Measurements from ENCODE around the gene MTFR1L. TPM values are rescaled to one million over a fixed set of nuclear protein-coding genes. Genes with fewer than 3 reads are reported as not detected.

MTFR1L gene
- polyA plus RNA-seq, 1 of the 3 experiments (the other 2 are of a cell fraction), result 53.6 TPM

GRCh38 chr1:25790472-25790871 is 29.3 kb upstream of the MTFR1L start:
- Histone ChIP-seq H2AFZ (ENCODE audit: low read depth) (no peak overlapping the region), H3K9ac (no peak overlapping the region), H3K4me3 (ENCODE audit: low read depth in 2 of 2, low read length in 1 of 2) (no peak overlapping the region), H3F3A (replicated peaks; ENCODE audit: insufficient read depth) (no peaks in the 10 kb centered on the region), H3K27me3 (ENCODE audit: insufficient read depth) (peaks cover 5% of the 10 kb centered on the region; the same call in 1 of the 2 replicates), H3K4me2 (no peak overlapping the region), H3K36me3 (replicated peaks in 1 of 2; ENCODE audit: control insufficient read depth in 1 of 2, insufficient read depth in 2 of 2, low read length in 1 of 2) (no peaks in the 10 kb centered on the region), H3K9me3 (no peaks in the 10 kb centered on the region), H3K79me2 (ENCODE audit: insufficient read depth) (no peaks in the 10 kb centered on the region), H3K9me2 (no peaks in the 10 kb centered on the region), H3K4me1 (ENCODE audit: control insufficient read depth in 1 of 2, insufficient read depth in 2 of 2, low read depth in 1 of 2, low read length in 1 of 2) (peaks cover 0 to 23% of the 10 kb centered on the region in 2 experiments; a peak in 1 of 4 replicates), H3K27ac (ENCODE audit: low read depth in 2 of 2, low read length in 1 of 2) (no peak overlapping the region), H4K20me1 (ENCODE audit: insufficient read depth) (no peaks in the 10 kb centered on the region)
- POLR2A ChIA-PET, result no interaction called here
- CTCF ChIA-PET, result interaction anchor here (1.7 kb wide), 1 partner anchor 182 kb away, joined by 4 read pairs; no protein-coding TSS in a partner anchor
- 53% methylated on average over 6 of the region's 6 CpGs for WGBS (ENCODE audit: low lambda C conversion rate)
- TF ChIP-seq CHD2 (IDR thresholded peaks at IDR 0.05; ENCODE audit: low read length, partially characterized antibody) (no peak), NFIC (IDR thresholded peaks at IDR 0.05; ENCODE audit: borderline replicate concordance) (no peak)
- no peak for DNase-seq

- Histone ChIP-seq H3K9me2 (no peaks in the 10 kb centered on the region), H3K27ac (ENCODE audit: low read depth in 2 of 2, low read length in 1 of 2) (no peak overlapping the region), H3K4me2 (no peak overlapping the region), H3K79me2 (ENCODE audit: insufficient read depth) (no peaks in the 10 kb centered on the region), H3K4me1 (ENCODE audit: control insufficient read depth in 1 of 2, insufficient read depth in 2 of 2, low read depth in 1 of 2, low read length in 1 of 2) (peaks cover 0 to 15% of the 10 kb centered on the region in 2 experiments; a peak in 1 of 4 replicates), H3K9ac (no peak overlapping the region), H2AFZ (ENCODE audit: low read depth) (no peak overlapping the region), H4K20me1 (ENCODE audit: insufficient read depth) (no peaks in the 10 kb centered on the region), H3K4me3 (ENCODE audit: low read depth in 2 of 2, low read length in 1 of 2) (no peak overlapping the region), H3K36me3 (replicated peaks in 1 of 2; ENCODE audit: control insufficient read depth in 1 of 2, insufficient read depth in 2 of 2, low read length in 1 of 2) (no peaks in the 10 kb centered on the region), H3K27me3 (ENCODE audit: insufficient read depth) (peaks cover 5% of the 10 kb centered on the region; the same call in 1 of the 2 replicates), H3K9me3 (no peaks in the 10 kb centered on the region), H3F3A (replicated peaks; ENCODE audit: insufficient read depth) (no peaks in the 10 kb centered on the region)
- ChIA-PET POLR2A (no interaction called here), CTCF (interaction anchor here (1.0 to 1.7 kb wide), 2 partner anchors 26 to 184 kb away, joined by 3 to 4 read pairs; no protein-coding TSS in a partner anchor)
- 70% methylated on average over 4 of the region's 4 CpGs for WGBS (ENCODE audit: low lambda C conversion rate)
- TF ChIP-seq TCF12 (IDR thresholded peaks at IDR 0.05) (no peak), MAX (IDR thresholded peaks at IDR 0.05; ENCODE audit: low read depth) (no peak), RFX5 (IDR thresholded peaks at IDR 0.05; ENCODE audit: low read length) (no peak), EP300 (IDR thresholded peaks at IDR 0.05; ENCODE audit: borderline replicate concordance in 1 of 2, low read depth in 1 of 2, low read length in 1 of 2) (no peak), RXRA (IDR thresholded peaks at IDR 0.05; ENCODE audit: borderline replicate concordance, low read depth) (no peak)
- DNase-seq, result no peak
These were observed 27.6 kb upstream of the MTFR1L start for GRCh38 chr1:25792115-25792514.

- H3K27ac ChIP-seq (ENCODE audit: low read depth in 2 of 2, low read length in 1 of 2), result no peak overlapping the region
- 85% methylated on average over 7 of the region's 7 CpGs for WGBS (ENCODE audit: low lambda C conversion rate)
- H3K4me2 ChIP-seq, result no peak overlapping the region
- H3K9me2 ChIP-seq, result no peaks in the 10 kb centered on the region
- H3K9me3 ChIP-seq, result no peaks in the 10 kb centered on the region
- no peaks in the 10 kb centered on the region for H3F3A ChIP-seq (replicated peaks; ENCODE audit: insufficient read depth)
- H3K79me2 ChIP-seq (ENCODE audit: insufficient read depth), result no peaks in the 10 kb centered on the region
- H3K36me3 ChIP-seq (replicated peaks in 1 of 2; ENCODE audit: control insufficient read depth in 1 of 2, insufficient read depth in 2 of 2, low read length in 1 of 2), result no peaks in the 10 kb centered on the region
- no peak overlapping the region for H2AFZ ChIP-seq (ENCODE audit: low read depth)
- peaks cover 0 to 12% of the 10 kb centered on the region in 2 experiments; a peak in 1 of 4 replicates for H3K4me1 ChIP-seq (ENCODE audit: control insufficient read depth in 1 of 2, insufficient read depth in 2 of 2, low read depth in 1 of 2, low read length in 1 of 2)
- peaks cover 5% of the 10 kb centered on the region; the same call in 1 of the 2 replicates for H3K27me3 ChIP-seq (ENCODE audit: insufficient read depth)
- H3K9ac ChIP-seq, result no peak overlapping the region
- POLR2A ChIA-PET, result no interaction called here
- no peaks in the 10 kb centered on the region for H4K20me1 ChIP-seq (ENCODE audit: insufficient read depth)
- DNase-seq, result no peak
- no peak overlapping the region for H3K4me3 ChIP-seq (ENCODE audit: low read depth in 2 of 2, low read length in 1 of 2)
- CTCF ChIA-PET, result interaction anchor here (0.7 to 1.1 kb wide), 3 partner anchors 13 to 179 kb away, joined by 3 read pairs; no protein-coding TSS in a partner anchor
- TF ChIP-seq RCOR1 (IDR thresholded peaks at IDR 0.05; ENCODE audit: low read length) (no peak), USF2 (IDR thresholded peaks at IDR 0.05; ENCODE audit: borderline replicate concordance, low read depth, low read length) (no peak), CHD2 (IDR thresholded peaks at IDR 0.05; ENCODE audit: low read length, partially characterized antibody) (no peak), MAX (IDR thresholded peaks at IDR 0.05; ENCODE audit: low read depth) (no peak), MEF2A (IDR thresholded peaks at IDR 0.05; ENCODE audit: borderline replicate concordance, low read depth) (no peak), PBX3 (IDR thresholded peaks at IDR 0.05) (no peak), IRF3 (IDR thresholded peaks at IDR 0.05; ENCODE audit: low read depth, low read length) (no peak), TCF12 (IDR thresholded peaks at IDR 0.05) (no peak), ELF1 (IDR thresholded peaks at IDR 0.05) (no peak), EP300 (IDR thresholded peaks at IDR 0.05; ENCODE audit: borderline replicate concordance in 1 of 2, low read depth in 1 of 2, low read length in 1 of 2) (no peak), YY1 (IDR thresholded peaks at IDR 0.05; ENCODE audit: low read depth) (no peak), TAF1 (IDR thresholded peaks at IDR 0.05; ENCODE audit: borderline replicate concordance, low read depth, low read length) (no peak)
These were observed 26.1 kb upstream of the MTFR1L start for GRCh38 chr1:25793585-25794170.
